Esophagus muscularis mucosa (tissue), 3 donors: ENCODE data around the gene IL2RG.

Experiments
- POLR2A ChIP-seq: fragments of 450-650 bp; IDR thresholded peaks from one replicate; pipeline ENCODE4 v1.6.1; 2017; ENCODE audit warnings: antibody characterized with exemption, moderate library complexity, mild to moderate bottlenecking, low read depth
- POLR2AphosphoS5 ChIP-seq, 2 donors: sonication (generic); formaldehyde crosslinking; IDR thresholded peaks; one replicate each; pipeline ENCODE4 v1.6.1; 2017; ENCODE audit warnings: antibody characterized with exemption in 2 of 2
- TF ChIP-seq, protein P1 (sequence below), 3 experiments: fragments of 200-600 bp in 2 of 3; fragments of 450-650 bp in 1 of 3; sonication (generic) in 2 of 3; IDR thresholded peaks; one replicate each; pipeline ENCODE4 v1.5.1; 2017 to 2019; ENCODE audit warnings: antibody characterized with exemption in 3 of 3, mild to moderate bottlenecking in 2 of 3, moderate library complexity in 1 of 3

- TF ChIP-seq, protein P1, sequence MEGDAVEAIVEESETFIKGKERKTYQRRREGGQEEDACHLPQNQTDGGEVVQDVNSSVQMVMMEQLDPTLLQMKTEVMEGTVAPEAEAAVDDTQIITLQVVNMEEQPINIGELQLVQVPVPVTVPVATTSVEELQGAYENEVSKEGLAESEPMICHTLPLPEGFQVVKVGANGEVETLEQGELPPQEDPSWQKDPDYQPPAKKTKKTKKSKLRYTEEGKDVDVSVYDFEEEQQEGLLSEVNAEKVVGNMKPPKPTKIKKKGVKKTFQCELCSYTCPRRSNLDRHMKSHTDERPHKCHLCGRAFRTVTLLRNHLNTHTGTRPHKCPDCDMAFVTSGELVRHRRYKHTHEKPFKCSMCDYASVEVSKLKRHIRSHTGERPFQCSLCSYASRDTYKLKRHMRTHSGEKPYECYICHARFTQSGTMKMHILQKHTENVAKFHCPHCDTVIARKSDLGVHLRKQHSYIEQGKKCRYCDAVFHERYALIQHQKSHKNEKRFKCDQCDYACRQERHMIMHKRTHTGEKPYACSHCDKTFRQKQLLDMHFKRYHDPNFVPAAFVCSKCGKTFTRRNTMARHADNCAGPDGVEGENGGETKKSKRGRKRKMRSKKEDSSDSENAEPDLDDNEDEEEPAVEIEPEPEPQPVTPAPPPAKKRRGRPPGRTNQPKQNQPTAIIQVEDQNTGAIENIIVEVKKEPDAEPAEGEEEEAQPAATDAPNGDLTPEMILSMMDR (IDR thresholded peaks at IDR 0.05), result no peak
- TF ChIP-seq POLR2A, result no peak
- TF ChIP-seq POLR2AphosphoS5 (IDR thresholded peaks at IDR 0.05), result no peak
These were observed 3.5 kb downstream of the IL2RG start for GRCh38 chrX:71107762-71108360.
